HG02642 (cell line): Measurements from ENCODE around the gene DUSP23.

Experiments
- ATAC-seq: cut with Tn5 transposase; IDR thresholded peaks from one replicate; pipeline ENCODE4 v1.9.1; 2021; ENCODE audit warnings: mild to moderate bottlenecking; ENCODE audit not compliant: unreplicated experiment, poor library complexity

DUSP23 gene

GRCh38 chr1:159826441-159827101 lies 45.8 kb downstream of the DUSP23 start, which contains the start of gene SLAMF8:
Gene SLAMF8, plus strand, starts transcription at chr1:159826873. Its CDS starts 26 bp downstream, at chr1:159826899.
- no peak for ATAC-seq

GRCh38 chr1:159827102-159827490 lies 46.3 kb downstream of the DUSP23 start:
- no peak for ATAC-seq

GRCh38 chr1:159827549-159827948 lies 46.8 kb downstream of the DUSP23 start:
- no peak for ATAC-seq

GRCh38 chr1:159828176-159828575 lies 47.4 kb downstream of the DUSP23 start:
- ATAC-seq, result no peak

GRCh38 chr1:159828581-159829272 lies 48.0 kb downstream of the DUSP23 start:
- ATAC-seq, result no peak

- ATAC-seq, result peak; percentile 83
These were observed 48.5 kb downstream of the DUSP23 start for GRCh38 chr1:159829273-159829634.

- ATAC-seq, result no peak
These were observed 49.2 kb downstream of the DUSP23 start for GRCh38 chr1:159829822-159830465.

- ATAC-seq, result no peak
These were observed 50.0 kb downstream of the DUSP23 start for GRCh38 chr1:159830722-159831121.

- ATAC-seq, result no peak
These were observed 50.8 kb downstream of the DUSP23 start for GRCh38 chr1:159831412-159832141.
